Activated CD4-positive, CD25-positive, alpha-beta regulatory T cell treated with anti-CD3 and anti-CD28 coated beads, Interleukin-2, amount 50 U/mL, for 16 hours (primary cell): ENCODE results near the gene IRF7.

ENCODE experiments used
- DNase-seq: peaks from one replicate; pipeline ENCODE4 v3.0.0-alpha.2; 2020; ENCODE audit warnings: low read depth, low spot score

Gene IRF7

GRCh38 chr11:563812-564578 is 51.8 kb downstream of the IRF7 start:
- no peak for DNase-seq

- DNase-seq: no peak
These were observed 52.5 kb downstream of the IRF7 start for GRCh38 chr11:563066-563811.
